GM12878 (cell line): ENCODE measurements around the gene LMX1A.

Experiments
- CEBPB ChIP-seq, 2 experiments: fragments of 150-350 bp in 1 of 2; IDR thresholded peaks; 2 replicates each; pipeline ENCODE4 v1.6.1; 2012 to 2014; ENCODE audit warnings: low read depth in 2 of 2, low read length in 2 of 2, borderline replicate concordance in 1 of 2, inconsistent platforms in 1 of 2
- GATAD2B ChIP-seq: fragments of 450-650 bp; conservative IDR thresholded peaks from 2 replicates; pipeline ENCODE4 v1.6.1; 2017; ENCODE audit warnings: low read depth, mild to moderate bottlenecking, moderate library complexity
- JUNB ChIP-seq: IDR thresholded peaks from 2 replicates; pipeline ENCODE4 v1.6.1; 2016; ENCODE audit warnings: antibody characterized with exemption, mild to moderate bottlenecking
- POLR2A ChIP-seq: IDR thresholded peaks from 2 replicates; pipeline ENCODE4 v1.6.1; 2011; ENCODE audit warnings: low read depth, mild to moderate bottlenecking, low read length
- REST ChIP-seq: IDR thresholded peaks from 2 replicates; pipeline ENCODE4 v1.6.1; 2012; ENCODE audit warnings: mild to moderate bottlenecking, low read depth, low read length
- SKIL ChIP-seq: fragments of 450-650 bp; IDR thresholded peaks from 2 replicates; pipeline ENCODE4 v1.6.1; 2017; ENCODE audit warnings: mild to moderate bottlenecking, low read depth, inconsistent platforms; ENCODE audit not compliant: poor library complexity, severe bottlenecking

- TF ChIP-seq GATAD2B (no peak), JUNB (no peak), POLR2A (no peak), CEBPB (IDR thresholded peaks at IDR 0.05; ENCODE audit: borderline replicate concordance in 1 of 2, low read depth in 2 of 2, low read length in 2 of 2) (no peak), SKIL (no peak), REST (no peak)
These were observed 1.8 kb downstream of the LMX1A start for GRCh38 chr1:165354739-165355138.
